DMS53 (cell line): ENCODE results near the gene MTCH1.

Experiments
- DNase-seq: peaks from one replicate; lab custom pipeline; 2025; lab: John Stamatoyannopoulos, UW

MTCH1 gene

DNA sequence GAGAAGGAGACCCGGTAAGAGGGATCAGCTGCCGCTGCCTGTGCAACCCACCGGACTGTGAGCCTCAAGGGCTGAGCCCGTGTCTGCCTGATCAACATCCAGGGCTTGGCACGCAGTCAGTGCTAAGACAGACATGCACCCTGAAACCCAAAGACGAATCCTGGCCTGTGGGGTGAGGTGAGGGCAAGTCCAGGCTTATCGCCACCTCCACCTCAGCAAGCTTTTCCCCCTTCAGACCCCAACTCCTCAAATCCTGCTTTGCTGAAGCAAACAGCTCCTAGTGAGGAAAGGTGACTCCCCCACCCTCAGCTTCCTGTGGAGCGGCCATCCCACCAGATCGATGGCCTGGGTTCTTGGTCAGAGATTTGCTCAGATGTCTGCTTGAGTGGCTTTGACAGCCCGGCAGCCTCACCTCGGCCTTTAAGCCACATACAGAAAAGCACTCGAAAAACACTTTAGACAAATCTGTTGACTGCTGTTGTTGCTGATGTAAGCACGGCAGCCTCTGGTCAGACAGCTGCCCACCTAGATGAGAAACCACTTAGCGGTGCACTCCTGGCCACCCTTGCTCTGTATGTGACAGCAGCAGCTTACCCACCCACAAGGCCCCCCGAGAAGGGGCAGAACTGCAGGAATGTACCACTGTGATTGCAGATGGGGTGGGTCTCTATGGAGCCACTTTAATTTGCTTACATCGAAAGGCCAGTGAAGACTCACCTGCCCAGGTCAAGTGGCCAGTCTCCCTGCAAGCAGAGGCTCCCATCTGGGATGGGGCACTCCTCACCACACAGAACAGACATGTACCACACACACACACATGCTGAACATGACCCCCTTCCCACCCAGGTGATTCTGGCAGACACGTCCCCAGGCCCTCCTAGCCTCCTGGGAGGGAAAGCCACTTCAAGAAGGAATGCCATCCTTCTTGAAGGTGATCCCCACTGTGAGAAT is 14.8 kb downstream of the MTCH1 start:
- no peak for DNase-seq

DNA sequence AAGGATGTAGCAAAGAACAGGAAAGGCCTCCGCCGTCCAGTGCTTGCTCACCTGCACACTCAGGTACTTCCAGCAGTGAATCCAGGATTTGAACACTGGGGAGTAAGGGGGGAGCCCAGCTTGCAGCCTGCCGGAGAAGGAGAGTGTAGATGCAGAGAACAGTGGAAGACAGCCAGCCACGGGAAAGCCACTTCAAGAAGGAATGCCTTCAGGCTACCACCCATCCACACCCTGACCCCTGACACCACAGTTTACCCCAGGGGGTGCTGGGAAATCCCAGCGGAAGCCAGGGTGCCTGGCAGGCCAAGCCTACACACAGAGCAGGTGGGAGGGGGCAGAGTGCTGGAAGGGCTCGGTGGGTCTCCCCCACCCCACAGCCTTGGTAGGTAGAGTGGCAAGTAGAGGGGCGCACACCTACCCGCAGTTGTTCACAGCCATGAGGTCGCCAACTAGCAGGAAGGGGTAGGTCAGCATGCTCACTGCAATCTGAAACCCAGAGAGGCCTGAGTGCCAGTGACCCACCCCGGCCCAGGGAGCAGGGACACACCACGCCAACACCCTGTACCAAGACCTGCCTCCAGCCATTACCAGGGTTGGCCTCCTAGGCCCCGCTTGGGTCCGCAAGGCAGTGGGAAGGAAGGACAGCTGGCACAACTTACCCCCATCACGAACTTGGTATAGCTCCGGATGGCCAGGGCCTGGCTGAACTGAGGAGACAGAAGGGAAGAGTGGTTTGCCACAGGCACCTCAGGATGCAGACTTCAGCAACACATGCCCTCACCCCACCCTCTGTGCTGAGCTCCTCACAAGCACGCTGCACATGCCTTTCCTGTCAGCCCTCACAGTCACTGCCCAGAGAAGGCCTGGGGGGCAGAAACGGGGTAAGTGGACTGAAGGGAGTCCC is 15.8 kb downstream of the MTCH1 start:
- no peak for DNase-seq

DNA sequence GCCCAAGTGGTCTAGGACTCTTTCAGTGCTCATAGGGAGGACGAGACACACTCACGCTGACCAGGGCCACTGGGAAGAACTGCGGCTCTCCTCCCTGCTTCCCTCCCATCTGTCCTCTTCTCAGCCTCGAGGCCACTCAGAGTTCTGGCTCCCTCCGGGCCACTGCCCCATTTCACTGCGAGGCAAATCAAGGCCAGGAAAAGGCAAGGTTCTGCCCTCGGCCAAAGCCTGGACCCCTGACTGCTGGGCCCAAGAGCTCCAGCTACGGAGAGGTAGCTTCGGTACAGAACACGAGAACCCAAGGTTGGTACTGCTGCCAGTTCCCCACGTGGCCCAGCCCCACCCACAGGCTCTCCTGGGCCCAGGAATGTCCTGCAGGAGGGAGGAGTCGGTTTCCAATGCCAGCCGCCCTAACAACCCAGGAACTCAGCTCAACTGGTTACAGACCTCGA is 16.7 kb downstream of the MTCH1 start:
- no peak for DNase-seq

DNA sequence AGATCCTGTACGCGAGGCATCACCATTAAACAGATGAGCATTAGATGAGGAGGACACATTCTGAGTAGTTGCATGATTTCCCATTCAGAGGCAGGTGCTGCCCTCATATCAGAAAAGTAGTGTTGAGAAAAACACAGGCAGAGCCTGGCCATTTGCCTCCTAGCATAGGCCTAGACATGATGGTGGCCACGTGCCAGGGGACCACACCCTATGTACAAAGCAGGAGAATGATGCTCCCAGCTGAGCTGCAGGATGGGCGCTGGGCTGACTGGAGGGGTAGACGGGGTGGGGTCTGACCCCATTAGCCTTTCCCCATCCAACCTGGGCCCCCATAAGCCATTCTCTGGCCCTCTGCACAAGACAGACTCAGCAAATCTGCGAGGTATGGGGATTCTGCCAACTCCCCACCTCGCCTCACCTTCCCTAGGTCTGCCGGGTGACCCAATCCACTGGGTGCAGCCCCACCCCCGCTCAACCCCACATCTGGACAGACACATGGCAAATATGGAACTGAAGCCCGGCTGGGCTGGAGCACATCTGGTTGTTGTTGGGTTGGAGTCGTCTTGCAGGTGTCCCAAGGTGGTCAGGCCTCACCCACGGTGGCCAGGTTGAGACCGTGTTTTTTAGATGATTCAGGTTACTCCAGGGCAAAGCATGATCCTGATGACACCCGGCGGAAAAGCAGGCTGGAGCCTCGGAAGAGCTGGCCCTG is 17.6 kb downstream of the MTCH1 start:
- no peak for DNase-seq

DNA sequence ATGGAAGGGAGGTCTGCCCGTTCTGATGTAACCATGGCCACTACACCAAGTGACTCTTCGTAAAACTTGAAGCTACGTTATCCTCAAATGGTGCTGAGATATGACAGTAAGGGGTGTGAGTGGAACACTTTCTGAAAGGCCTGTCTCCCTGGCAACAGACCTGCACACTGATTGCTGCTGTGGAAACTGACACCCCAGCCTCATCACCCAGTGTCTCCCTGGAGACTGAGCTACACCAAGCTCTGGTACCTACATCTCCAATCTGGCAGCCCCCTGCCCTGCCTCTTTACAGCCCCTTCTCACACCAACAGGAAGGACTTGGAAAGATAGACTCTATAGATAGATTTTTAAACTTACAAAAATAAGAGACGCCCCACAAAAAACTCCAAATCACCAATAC is 18.2 kb downstream of the MTCH1 start:
- DNase-seq = no peak

DNA sequence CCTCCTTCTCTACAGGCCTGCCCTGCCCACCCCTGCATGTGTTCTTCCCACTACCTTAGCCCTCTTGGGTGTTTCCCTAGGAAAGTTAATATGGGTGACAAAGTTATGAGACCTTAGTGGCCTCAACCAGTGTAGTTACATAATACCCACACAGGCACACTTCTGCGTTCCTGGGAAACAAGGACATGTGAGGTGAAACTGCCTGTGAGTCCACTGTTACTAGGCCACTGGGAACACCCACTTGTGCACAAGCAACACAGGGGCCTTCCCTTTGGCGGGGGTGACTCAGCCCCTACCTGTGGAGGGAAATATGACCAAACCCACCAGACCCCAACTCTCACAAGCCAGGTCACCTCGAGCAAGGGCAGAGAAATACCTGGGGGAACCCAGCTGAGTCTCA is 18.7 kb downstream of the MTCH1 start:
- DNase-seq = no peak

DNA sequence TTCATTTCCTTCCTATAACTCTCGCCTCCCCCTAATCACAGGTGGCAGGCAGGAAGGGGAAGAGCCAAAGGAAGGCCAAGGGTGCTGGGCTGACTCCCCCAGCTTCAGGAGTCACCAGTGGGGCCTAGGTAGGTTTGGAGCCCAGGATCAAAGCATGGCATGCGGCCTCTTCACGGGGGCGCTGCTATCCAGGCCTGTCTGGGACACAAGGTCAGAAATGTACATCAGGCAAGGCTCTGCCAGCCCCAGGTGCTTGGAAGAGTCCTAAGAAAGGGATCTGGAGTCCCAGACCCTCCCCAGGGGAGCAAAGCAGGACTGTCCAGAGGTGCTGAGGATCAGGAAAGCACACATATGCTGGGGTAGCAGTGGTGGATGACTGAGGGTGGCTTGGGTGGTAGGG is 21.1 kb downstream of the MTCH1 start:
- DNase-seq = no peak

DNA sequence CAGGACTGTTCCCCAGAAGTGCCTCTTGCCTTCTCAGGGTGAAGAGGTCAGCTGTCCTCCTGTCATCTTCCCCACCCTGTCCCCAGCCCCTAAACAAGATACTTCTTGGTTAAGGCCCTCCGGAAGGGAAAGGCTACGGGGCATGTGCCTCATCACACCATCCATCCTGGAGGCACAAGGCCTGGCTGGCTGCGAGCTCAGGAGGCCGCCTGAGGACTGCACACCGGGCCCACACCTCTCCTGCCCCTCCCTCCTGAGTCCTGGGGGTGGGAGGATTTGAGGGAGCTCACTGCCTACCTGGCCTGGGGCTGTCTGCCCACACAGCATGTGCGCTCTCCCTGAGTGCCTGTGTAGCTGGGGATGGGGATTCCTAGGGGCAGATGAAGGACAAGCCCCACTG is 21.6 kb downstream of the MTCH1 start:
- no peak for DNase-seq

DNA sequence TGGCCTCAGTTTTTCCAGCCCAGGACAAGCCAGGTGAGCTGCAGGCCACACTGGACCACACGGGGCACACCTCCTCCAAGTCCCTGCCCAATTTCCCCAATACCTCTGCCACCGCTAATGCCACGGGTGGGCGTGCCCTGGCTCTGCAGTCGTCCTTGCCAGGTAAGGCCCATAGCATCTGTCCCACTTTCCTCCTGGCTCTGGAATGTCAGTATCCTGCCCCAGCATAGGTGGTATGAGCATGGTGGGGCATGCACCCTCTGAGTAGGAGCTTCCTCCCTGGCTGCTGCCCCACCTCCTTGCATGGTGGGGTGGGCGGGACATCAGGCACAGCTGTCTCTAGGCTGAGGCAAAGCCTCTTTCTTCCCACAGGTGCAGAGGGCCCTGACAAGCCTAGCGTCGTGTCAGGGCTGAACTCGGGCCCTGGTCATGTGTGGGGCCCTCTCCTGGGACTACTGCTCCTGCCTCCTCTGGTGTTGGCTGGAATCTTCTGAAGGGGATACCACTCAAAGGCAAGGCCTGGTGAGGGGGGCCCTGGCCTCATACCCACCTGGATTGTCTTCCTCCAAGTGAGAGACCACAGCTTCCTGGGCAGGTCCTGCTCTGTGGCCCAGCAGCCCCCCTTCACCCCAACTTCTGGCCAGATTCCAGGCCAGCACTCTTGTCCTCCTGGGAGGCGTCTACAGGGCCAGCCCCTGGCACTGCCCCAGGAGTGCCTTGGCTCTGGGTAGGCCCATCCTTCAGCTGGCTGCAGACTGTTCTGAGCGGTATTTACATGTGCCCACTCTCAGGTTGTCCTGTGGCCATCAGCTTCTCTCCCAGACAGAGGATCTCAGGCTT is 22.3 kb downstream of the MTCH1 start:
- peak; percentile 20 for DNase-seq

DNA sequence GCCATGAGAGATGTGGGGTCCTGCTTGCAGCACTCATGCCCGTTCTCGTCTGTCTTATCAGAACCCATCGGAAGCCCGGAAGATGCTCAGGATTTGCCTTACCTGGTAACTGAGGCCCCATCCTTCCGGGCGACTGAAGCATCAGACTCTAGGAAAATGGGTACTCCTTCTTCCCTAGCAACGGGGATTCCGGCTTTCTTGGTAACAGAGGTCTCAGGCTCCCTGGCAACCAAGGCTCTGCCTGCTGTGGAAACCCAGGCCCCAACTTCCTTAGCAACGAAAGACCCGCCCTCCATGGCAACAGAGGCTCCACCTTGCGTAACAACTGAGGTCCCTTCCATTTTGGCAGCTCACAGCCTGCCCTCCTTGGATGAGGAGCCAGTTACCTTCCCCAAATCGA is 23.1 kb downstream of the MTCH1 start:
- peak; percentile 46 for DNase-seq

DNA sequence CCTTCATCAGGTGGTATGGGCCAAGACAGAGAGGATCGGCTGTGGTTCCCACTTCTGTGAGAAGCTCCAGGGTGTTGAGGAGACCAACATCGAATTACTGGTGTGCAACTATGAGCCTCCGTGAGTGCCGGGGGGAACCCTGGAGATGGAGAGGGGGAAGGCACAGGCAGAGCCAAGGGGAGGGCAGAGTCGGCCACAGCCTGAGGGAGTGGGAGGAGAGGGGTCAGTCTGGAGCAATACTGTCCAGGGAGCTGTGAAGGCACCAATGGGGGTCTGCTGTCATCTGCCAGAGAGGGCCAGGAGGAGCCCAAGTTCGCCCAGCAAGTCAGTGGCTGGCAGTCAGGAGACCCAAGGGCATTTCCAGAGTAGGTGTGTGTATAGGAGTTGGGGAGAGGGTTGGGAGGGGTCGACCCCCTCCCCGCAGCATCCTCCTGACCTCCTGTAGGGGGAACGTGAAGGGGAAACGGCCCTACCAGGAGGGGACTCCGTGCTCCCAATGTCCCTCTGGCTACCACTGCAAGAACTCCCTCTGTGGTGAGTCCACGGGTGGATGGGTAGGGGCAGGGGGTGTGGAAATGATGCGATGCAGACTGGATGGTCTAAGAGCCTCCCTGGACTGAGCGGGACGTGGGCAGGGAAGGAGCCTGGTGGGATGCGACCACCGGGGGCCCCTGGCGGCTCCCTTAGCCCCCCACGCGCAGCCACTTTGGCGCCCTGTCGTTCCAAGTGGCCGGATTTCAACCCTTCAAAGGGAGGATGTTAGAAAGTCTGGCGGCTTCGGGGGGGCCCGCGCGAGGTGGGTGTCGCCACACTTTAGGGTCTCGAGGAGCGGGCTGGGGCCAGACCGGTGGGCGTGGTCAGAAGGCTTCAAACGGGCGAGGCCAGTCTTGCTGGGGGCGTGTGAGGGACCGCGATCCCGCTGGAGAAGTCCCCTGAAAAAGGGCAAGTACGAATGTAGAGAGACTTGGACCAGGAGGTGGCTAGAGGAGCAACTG is 24.3 kb downstream of the MTCH1 start:
- no peak for DNase-seq

DNA sequence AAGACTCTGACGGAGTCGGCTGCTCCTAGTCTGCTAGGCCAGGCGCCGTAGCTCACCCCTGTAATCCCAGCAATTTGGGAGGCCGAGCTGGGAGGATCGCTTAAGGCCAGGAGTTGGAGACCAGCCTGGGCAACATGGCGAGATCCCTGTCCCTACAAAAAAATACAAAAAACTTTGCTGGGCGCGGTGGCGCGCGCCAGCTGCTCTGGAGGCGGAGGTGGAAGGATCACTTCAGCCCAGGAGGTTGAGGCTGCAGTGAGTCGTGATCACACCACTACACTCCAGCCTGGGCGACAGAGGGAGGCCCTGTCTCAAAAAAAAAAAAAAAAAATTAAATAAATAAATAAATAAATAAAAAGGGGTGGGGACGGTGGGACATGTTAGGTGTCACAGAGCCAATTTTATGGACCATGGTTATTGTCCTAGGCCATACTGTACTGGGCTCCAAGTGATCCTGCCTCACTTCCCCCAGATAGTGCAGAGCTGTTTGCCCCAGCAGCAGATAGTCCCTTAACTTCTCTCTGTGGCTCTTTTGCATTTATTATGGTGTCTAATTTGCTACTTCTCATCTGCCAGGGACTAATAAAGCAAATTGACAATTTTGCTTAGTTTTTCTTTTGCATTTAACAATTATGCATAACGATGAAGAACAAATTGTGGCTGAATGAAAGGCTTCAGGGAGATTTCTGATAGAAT is 26.3 kb downstream of the MTCH1 start:
- DNase-seq = no peak

DNA sequence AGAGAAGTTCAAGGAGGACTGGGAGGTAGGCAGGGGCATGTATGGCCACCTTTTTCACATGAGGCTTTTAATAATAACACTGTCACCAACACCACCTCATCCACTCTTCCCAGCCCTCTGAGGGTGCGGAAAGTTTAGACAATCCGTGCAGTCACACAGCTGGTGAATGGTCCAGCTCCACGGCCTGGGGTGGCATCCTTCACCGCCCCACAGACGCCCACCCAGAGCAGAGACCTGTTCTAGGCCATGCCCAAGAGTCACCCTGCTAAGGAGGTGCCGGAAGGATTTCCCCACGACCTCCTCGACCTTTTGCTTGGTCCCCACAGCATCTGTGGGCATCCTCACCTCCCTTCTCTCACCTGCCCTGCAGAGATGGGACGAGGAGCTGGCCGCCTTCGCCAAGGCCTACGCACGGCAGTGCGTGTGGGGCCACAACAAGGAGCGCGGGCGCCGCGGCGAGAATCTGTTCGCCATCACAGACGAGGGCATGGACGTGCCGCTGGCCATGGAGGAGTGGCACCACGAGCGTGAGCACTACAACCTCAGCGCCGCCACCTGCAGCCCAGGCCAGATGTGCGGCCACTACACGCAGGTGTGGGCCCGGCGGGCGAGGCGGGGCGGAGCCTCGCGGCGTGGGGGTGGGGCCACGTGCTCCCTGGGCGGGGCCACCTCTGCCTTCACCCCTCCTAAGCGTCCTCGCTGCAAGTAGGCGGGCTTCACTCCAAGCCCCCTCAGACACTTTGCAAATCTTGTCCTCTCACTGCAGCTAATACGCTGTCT is 27.0 kb downstream of the MTCH1 start:
- no peak for DNase-seq

DNA sequence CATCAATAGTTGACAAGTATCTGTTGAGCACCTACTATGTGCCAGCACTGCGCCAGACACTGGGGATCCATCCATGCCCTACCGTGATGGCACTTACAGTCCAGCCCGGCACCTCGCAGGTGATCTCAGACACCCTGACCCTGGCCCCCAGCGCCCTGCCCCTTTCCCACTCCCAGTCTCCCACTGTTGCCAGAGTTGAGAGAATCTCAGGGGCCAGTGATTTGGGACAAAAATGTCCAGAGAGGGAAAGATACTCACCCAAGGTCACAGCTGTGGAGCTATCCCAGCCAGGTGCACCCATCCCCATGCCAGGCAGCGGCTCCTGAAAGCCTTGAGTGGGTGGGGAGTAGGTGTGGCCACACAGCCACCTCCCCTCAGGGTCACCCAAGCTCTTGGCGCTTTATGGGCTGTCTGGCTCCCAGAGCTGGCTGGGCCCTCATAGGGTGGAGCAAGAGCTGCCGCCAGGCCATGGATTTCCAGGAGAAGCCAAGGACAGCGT is 28.2 kb downstream of the MTCH1 start:
- no peak for DNase-seq

DNA sequence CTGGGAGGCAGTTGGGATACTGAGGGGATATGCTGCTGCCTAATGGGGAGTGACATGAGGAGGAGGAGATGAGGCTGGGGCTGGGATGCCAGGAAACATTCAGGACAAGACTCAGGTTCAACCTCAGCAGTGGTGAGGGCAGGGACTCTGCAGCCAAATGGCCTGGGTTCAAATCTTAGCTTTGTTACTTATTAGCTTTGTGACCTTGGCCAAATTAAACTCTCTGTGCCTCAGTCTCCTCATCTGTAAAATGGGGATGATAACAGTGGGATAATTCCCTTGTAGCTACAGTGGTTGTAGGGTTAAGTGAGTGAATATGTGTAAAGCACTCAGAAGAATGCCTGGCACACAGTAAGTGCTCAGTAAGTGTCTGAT is 29.6 kb downstream of the MTCH1 start:
- no peak for DNase-seq

DNA sequence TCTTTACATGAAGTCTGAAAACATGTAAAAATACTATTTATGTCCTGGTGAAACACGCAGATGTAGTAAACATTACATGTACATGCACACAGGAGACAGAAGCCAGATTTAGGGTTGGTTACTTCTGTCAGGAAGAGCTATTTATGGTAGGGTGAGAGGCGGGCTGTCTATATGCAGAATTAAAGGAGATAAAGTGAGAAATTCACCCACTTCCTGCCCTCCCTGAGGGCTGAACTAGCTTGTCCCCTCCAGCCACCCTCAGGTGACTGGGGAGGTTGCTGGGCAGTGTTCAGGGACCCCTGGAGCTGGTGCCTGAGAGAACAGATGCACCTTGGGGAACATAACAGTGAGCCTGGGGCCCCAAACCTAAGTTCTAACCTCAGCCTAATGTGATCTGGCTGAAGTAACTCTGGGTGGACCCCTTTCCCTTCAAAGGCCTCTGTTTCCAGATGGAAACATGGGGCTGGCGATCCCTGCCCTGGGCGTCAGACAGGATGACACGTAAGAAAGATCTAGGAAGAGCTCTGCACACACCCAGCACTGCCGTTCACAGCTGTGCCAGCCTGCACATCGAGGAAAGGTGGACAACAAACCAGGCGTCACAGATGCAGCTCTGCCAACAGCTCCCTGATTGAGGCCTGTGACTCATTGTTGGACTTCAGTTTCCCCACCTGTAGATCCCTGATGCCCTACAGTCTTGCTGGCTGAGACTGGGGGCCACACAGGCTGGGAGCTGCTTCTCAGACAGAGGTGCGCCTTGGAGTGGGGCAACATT is 30.1 kb downstream of the MTCH1 start:
- no peak for DNase-seq

DNA sequence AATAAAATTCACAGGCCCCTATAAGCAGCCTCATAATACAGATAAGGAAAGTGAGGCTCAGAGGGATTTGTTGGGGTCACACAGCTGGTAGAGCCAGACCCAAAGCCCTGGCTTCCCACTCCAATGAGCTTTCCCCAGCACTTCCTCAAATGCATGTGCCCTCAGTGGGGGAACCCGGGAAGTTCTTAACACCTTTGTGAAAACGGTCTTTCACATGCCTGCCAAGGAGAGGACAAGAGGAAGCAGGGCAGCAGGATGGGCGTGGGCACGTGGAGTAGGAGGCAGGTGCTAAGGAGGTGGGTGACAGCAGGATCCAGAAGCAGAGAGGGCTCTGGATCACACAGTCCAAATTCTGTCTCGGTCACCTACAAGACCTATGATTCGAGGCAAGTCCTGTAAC is 30.9 kb downstream of the MTCH1 start:
- DNase-seq = no peak
